ENCODE results near the gene CHCHD3. TPM values are rescaled to one million over a fixed set of nuclear protein-coding genes. Genes with fewer than 3 reads are reported as not detected.

Gene CHCHD3
- total and polyA plus RNA-seq, 2 of the 4 experiments (the other 2 are of a cell fraction), result 56.9 to 141 TPM

DNA sequence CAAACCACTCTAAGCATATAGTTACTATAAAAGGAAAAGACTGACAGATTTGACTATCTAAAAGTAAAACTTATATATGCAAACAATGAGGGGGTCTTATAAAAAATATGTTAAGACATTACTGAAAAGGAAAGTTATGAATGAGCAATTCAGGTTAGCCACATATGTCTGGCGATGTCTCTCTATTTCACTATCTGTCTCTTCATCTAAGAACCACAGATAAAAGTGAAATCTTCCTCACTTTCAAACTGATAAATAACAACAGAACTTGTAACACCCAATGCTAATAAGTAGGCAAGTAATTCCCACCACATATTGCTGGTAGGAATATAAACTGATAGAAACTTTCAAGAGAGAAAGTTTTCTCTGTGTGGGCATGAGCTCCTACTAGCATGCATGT, 138.2 kb downstream of the CHCHD3 start:
- dilution Hi-C loops (cut with HindIII; ENCODE audit: low sequenced_read_pairs, unreplicated experiment), result no loop called here
- ChIA-PET CTCF (no interaction called here), POLR2A (ENCODE audit: unreplicated experiment) (no interaction called here)
- H2AFZ ChIP-seq (replicated peaks; ENCODE audit: low read length, poor library complexity), result no peak overlapping the region
- H3K4me2 ChIP-seq (ENCODE audit: low read depth, low read length), result no peak overlapping the region
- WGBS, 2 experiments (ENCODE audit: extremely low coverage in 2 of 2, insufficient read length in 1 of 2), result no CpG with 5 or more reads among the region's 1 CpG
- no TSS peak for BruUV-seq (replicated peaks)
- TF ChIP-seq NFE2L2 (IDR thresholded peaks at IDR 0.05; ENCODE audit: low read depth, low read length) (no peak), CHD1 (IDR thresholded peaks at IDR 0.05; ENCODE audit: low read depth, low read length) (no peak), RCOR1 (IDR thresholded peaks at IDR 0.05; ENCODE audit: insufficient replicate concordance, low read length) (no peak), BHLHE40 (IDR thresholded peaks at IDR 0.05; ENCODE audit: low read depth, low read length) (no peak), POLR2A (IDR thresholded peaks at IDR 0.05; ENCODE audit: low read depth, low read length) (no peak), CEBPB (IDR thresholded peaks at IDR 0.05; ENCODE audit: low read depth, low read length) (no peak), FOS (IDR thresholded peaks at IDR 0.05; ENCODE audit: low read depth, low read length) (no peak), SMC3 (IDR thresholded peaks at IDR 0.05; ENCODE audit: low read depth, low read length) (no peak), MAFK (IDR thresholded peaks at IDR 0.05; ENCODE audit: low read depth, low read length) (no peak)
- TF ChIP-seq, protein P1, sequence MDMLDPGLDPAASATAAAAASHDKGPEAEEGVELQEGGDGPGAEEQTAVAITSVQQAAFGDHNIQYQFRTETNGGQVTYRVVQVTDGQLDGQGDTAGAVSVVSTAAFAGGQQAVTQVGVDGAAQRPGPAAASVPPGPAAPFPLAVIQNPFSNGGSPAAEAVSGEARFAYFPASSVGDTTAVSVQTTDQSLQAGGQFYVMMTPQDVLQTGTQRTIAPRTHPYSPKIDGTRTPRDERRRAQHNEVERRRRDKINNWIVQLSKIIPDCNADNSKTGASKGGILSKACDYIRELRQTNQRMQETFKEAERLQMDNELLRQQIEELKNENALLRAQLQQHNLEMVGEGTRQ (IDR thresholded peaks at IDR 0.05; ENCODE audit: low read depth, low read length), result no peak
- TF ChIP-seq, protein P2, sequence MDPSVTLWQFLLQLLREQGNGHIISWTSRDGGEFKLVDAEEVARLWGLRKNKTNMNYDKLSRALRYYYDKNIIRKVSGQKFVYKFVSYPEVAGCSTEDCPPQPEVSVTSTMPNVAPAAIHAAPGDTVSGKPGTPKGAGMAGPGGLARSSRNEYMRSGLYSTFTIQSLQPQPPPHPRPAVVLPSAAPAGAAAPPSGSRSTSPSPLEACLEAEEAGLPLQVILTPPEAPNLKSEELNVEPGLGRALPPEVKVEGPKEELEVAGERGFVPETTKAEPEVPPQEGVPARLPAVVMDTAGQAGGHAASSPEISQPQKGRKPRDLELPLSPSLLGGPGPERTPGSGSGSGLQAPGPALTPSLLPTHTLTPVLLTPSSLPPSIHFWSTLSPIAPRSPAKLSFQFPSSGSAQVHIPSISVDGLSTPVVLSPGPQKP (IDR thresholded peaks at IDR 0.05; ENCODE audit: borderline replicate concordance, low read depth, low read length), result no peak
- H4K91ac ChIP-seq (ENCODE audit: insufficient read depth, low read depth, low read length), result no peak overlapping the region
- H3K27ac ChIP-seq (ENCODE audit: insufficient read depth, low read length), result no peak overlapping the region
- H2BK20ac ChIP-seq (ENCODE audit: low read depth, low read length), result no peak overlapping the region
- no peaks in the 10 kb centered on the region for H3K4me1 ChIP-seq (ENCODE audit: control insufficient read depth, insufficient read depth, low read length)
- H3K9me3 ChIP-seq (ENCODE audit: control insufficient read depth, insufficient read depth, low read length), result no peaks in the 10 kb centered on the region
- no peak overlapping the region for H3K14ac ChIP-seq (replicated peaks; ENCODE audit: low read depth, low read length)
- no peak overlapping the region for H3K23ac ChIP-seq (ENCODE audit: low read depth, low read length)
- no peak overlapping the region for H3K18ac ChIP-seq (ENCODE audit: low read depth, low read length)
- intact Hi-C loops (cut with micrococcal nuclease), result no loop called here
- no peak overlapping the region for H2BK5ac ChIP-seq (ENCODE audit: low read depth, low read length, poor library complexity, severe bottlenecking)
- no peaks in the 10 kb centered on the region for H4K20me1 ChIP-seq (ENCODE audit: insufficient read depth, low read length)
- H3K36me3 ChIP-seq (ENCODE audit: control insufficient read depth, insufficient read depth, low read length), result no peaks in the 10 kb centered on the region
- no peak overlapping the region for H3K9ac ChIP-seq (ENCODE audit: low read depth, low read length)
- DNase-seq, result no peak
- H4K5ac ChIP-seq (ENCODE audit: low read depth, low read length), result no peak overlapping the region
- no peak overlapping the region for H2BK15ac ChIP-seq (ENCODE audit: low read depth, low read length)
- no peak overlapping the region for H2AK5ac ChIP-seq (ENCODE audit: low read depth, low read length)
- in situ Hi-C loops (cut with MboI; ENCODE audit: low sequenced_read_pairs), result no loop called here
- H3K4ac ChIP-seq (ENCODE audit: low read depth, low read length), result no peak overlapping the region
- no peak overlapping the region for H3K4me3 ChIP-seq (ENCODE audit: insufficient read depth, low read depth, low read length)
- H3K9me1 ChIP-seq (ENCODE audit: insufficient read depth, low read length), result no peaks in the 10 kb centered on the region
- no peaks in the 10 kb centered on the region for H3K27me3 ChIP-seq (ENCODE audit: control insufficient read depth, insufficient read depth, low read length)
- peaks cover 4 to 6% of the 10 kb centered on the region in 2 experiments; a peak in 3 of 4 replicates for H3K79me1 ChIP-seq (ENCODE audit: low read depth in 1 of 2, low read length in 2 of 2)
- ATAC-seq (ENCODE audit: low read depth), result no peak
- no peak overlapping the region for H2AK9ac ChIP-seq (replicated peaks; ENCODE audit: low read depth, low read length, poor library complexity)
- H2BK120ac ChIP-seq (ENCODE audit: low read depth, low read length), result no peak overlapping the region
- no peak overlapping the region for H3K56ac ChIP-seq (ENCODE audit: extremely low read depth, insufficient read depth, low read length)
- no peak overlapping the region for H4K8ac ChIP-seq (ENCODE audit: low read depth in 2 of 2, low read length in 2 of 2)
